Activated CD4-positive, alpha-beta T cell treated with anti-CD3 and anti-CD28 coated beads, Interleukin-2, amount 10 ng/mL, durations not matched to agents 24 days and 14 days (primary cell): ENCODE measurements around the gene RNASE13. TPM values are rescaled to one million over a fixed set of nuclear protein-coding genes. Genes with fewer than 3 reads are reported as not detected.
"Not testable (repeated sequence)": the region's sequence is repeated elsewhere in the genome, so short reads cannot be mapped to it uniquely, and the experiment has no call there.

Experiments used
- DNase-seq: peaks from one replicate; pipeline ENCODE4 v3.0.0; 2022
- H3K27ac Mint-ChIP-seq: one replicate; pipeline ENCODE4 v1.8.0; 2022; ENCODE audit warnings: mild to moderate bottlenecking, mixed read lengths
- H3K27me3 Mint-ChIP-seq: one replicate; pipeline ENCODE4 v1.8.0; 2022; ENCODE audit warnings: mixed read lengths
- H3K36me3 Mint-ChIP-seq: one replicate; pipeline ENCODE4 v1.8.0; 2022; ENCODE audit warnings: low read depth, mild to moderate bottlenecking, mixed read lengths
- H3K4me1 Mint-ChIP-seq: one replicate; pipeline ENCODE4 v1.8.0; 2021; ENCODE audit warnings: mixed read lengths
- H3K4me3 Mint-ChIP-seq: one replicate; pipeline ENCODE4 v1.8.0; 2022; ENCODE audit warnings: mild to moderate bottlenecking, moderate library complexity, mixed read lengths
- H3K9me3 Mint-ChIP-seq: one replicate; pipeline ENCODE4 v1.8.0; 2021; ENCODE audit warnings: mixed read lengths
- intact Hi-C: fragments of 100-400 bp; cut with micrococcal nuclease; formaldehyde crosslinking; loops from one replicate; pipeline ENCODE4 v1.15.1; 2023
- total RNA-seq: library from RNA; stranded (reverse); gene quantifications from 2 replicates; pipeline ENCODE4 v1.2.3, GENCODE V29; 2022

The RNASE13 gene
- total RNA-seq, 1 donor from 2014 or later = not detected

DNA sequence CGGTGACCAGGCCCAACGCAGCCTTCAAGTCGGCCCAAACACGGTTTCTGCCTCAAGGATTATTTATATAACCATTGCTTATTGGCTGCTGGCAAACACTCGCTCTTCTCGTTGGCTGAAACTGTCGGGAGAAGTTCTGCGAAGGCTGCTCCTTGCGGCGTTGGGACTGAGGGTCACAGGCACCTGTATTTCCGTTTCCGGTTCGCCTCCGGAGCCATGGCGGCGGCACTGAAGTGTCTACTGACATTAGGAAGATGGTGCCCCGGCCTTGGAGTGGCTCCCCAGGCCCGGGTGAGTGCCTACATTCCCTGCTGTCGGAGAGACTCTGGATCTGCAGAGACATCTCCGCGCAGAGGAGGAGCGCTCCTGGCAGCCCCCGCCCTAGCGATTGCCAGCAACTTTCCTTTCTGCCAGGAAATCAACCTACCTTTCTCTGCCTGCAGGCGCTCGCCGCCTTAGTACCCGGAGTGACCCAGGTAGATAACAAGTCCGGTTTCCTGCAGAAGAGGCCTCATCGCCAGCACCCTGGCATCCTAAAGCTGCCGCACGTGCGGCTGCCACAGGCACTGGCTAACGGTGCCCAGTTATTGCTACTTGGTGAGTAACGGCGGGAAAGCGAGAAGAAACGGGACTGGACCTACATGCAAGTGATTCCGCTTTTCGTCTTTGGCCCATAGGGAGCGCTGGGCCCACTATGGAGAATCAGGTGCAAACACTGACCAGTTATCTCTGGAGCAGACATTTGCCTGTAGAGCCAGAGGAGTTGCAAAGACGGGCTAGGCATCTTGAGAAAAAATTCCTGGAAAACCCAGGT, 44.6 kb downstream of the RNASE13 start, which contains the start of gene METTL17:
Gene METTL17 (plus strand): TSS at position 194 of the 814 bp plus-strand sequence. CDS start 23 bp downstream, at position 217.
- H3K4me1 Mint-ChIP-seq = peaks cover 23% of the 10 kb centered on the region
- intact Hi-C loops = loop anchor here (1.0 kb wide), 2 partner anchors 19 to 113 kb away; no protein-coding TSS in a partner anchor

DNA sequence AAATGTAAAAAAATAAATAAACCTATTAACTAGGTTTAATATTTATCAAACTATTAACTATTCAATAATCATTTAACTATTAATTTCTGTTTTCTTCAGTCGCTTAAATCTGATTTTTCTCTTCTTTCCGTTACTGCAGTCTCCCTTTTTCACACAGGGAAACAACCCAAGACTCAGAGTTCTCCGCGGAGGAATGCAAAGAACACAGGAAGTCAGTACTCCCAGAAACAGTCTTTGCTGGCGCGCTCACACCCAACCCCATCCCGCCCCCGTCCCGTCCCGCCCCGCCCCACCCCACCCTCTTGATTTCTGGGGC, 45.2 kb downstream of the RNASE13 start:
- intact Hi-C loops = loop anchor here (1.0 kb wide), 1 partner anchor 18 kb away; no protein-coding TSS in a partner anchor
- no peak for DNase-seq
- Mint-ChIP-seq H3K9me3 (no peaks in the 10 kb centered on the region), H3K4me3 (peak overlapping the region; percentile 96), H3K27me3 (no peaks in the 10 kb centered on the region), H3K27ac (peak overlapping the region; percentile 87), H3K36me3 (peaks cover 23% of the 10 kb centered on the region), H3K4me1 (peaks cover 23% of the 10 kb centered on the region)

More for the DNA sequence above, 44.6 kb downstream of the RNASE13 start, which contains the start of gene METTL17:
- no peaks in the 10 kb centered on the region for H3K9me3 Mint-ChIP-seq
- H3K36me3 Mint-ChIP-seq = peaks cover 28% of the 10 kb centered on the region
- peak within 1 kb of the TSS; percentile 96 for H3K4me3 Mint-ChIP-seq
- H3K27ac Mint-ChIP-seq = peak within 1 kb of the TSS; percentile 87
- DNase-seq = peak; percentile 96
- no peaks in the 10 kb centered on the region for H3K27me3 Mint-ChIP-seq

DNA sequence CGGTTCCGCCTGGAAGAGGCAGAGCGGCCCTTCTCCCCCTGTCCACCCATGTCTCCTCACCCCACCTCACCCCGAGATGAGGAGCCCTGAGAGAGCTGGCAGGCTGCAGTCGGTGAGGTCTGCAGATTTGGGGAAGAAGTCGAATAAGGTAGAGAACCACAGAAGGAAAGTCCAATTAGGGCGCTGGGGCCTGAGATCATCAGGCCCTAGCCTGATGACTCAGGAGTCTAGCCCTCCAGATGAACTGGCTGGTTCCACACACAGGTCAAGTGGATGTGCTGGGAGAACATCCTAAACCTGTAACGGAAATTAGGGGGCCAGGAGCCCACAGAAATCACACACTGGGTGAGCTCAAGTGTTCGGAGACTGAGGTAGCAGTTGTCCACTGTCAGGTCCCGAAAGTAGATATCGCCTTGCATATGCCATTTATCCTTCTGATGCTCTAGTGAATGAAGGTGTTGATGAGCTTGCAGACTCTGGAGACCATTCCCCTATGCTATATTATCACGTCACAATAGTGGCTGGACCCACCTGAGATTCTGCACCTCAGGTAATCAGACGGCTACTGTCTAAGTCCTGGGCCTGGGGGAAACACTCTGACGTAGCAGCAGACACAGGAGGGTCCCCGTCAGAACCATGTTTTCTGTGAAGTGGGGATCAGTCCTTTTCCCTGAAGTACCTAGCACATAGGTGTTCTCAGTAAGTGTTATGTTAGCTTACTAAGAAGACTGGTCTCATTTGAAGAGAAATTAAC, 45.7 kb downstream of the RNASE13 start:
- Mint-ChIP-seq H3K4me3 (peak overlapping the region; percentile 58), H3K27me3 (peaks cover 4% of the 10 kb centered on the region), H3K27ac (peak overlapping the region; percentile 45), H3K4me1 (peaks cover 23% of the 10 kb centered on the region), H3K36me3 (peaks cover 19% of the 10 kb centered on the region), H3K9me3 (no peaks in the 10 kb centered on the region)
- no peak for DNase-seq
- intact Hi-C loops = loop anchor here (1.0 kb wide), 1 partner anchor 18 kb away; no protein-coding TSS in a partner anchor

DNA sequence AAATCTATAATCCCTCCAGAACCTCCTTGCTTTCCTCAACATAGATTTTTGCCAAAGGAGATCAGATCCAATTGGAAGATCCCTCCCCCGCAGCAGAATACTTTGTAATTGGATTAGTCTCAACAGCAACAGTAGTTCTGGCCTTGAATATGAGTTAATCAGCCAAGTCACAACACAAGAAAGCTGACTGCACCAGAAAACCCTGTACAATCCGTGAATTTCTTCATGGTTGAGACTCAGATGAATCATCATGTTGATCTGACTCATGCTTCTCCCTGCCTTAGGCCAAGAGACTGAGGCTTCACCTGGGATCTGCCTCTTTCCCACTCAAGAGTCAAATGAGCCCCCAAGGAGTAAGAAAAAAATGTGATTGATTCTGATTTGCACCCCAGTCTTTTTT, 47.8 kb downstream of the RNASE13 start:
- Mint-ChIP-seq H3K4me1 (peaks cover 15% of the 10 kb centered on the region), H3K9me3 (no peaks in the 10 kb centered on the region), H3K27ac (no peak overlapping the region), H3K4me3 (no peak overlapping the region), H3K27me3 (peaks cover 10% of the 10 kb centered on the region), H3K36me3 (peaks cover 5% of the 10 kb centered on the region)
- no peak for DNase-seq
- intact Hi-C loops = no loop called here

DNA sequence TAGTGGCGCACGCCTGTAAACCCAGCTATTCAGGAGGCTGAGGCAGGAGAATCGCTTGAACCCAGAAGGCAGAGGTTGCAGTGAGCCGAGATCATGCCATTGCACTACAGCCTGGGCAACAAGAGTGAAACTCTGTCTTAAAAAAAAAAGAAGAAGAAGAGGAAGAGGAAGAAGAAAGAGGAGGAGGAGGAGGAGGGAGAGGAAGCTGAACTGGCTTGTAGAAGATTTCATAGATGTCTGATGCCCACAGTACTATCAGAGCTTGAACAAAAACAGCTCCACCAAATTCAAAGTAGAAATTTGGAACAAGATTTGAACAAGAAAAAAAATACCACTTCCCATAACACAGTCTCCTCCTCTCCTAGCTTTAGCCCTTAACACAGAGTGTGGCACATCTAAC, 49.0 kb downstream of the RNASE13 start:
- H3K36me3 Mint-ChIP-seq, H3K9me3 Mint-ChIP-seq, DNase-seq, H3K4me3 Mint-ChIP-seq, intact Hi-C loops, H3K4me1 Mint-ChIP-seq, H3K27ac Mint-ChIP-seq: not testable (repeated sequence)
- H3K27me3 Mint-ChIP-seq = peaks cover 13% of the 10 kb centered on the region

Other genes with a start within 250 kb of the RNASE13 start
- gene RNASE1, start 232.0 kb downstream of the RNASE13 start, total RNA-seq = not detected in 2 replicates
- gene RNASE3, start 143.4 kb downstream of the RNASE13 start, total RNA-seq = not detected in 2 replicates
- not detected in 2 replicates for gene RNASE2, start 79.3 kb downstream of the RNASE13 start, total RNA-seq
- 94.6 and 99.1 TPM in 2 replicates for gene METTL17, start 44.8 kb downstream of the RNASE13 start, total RNA-seq
- gene SLC39A2, start 35.5 kb downstream of the RNASE13 start, total RNA-seq = 0.33 TPM in 1 of 2 replicates, not detected in the other
- 1.9 and 2.3 TPM in 2 replicates for gene NDRG2, start 9.7 kb downstream of the RNASE13 start, total RNA-seq
- not detected in 2 replicates for gene TPPP2, start 4.6 kb downstream of the RNASE13 start, total RNA-seq
- not detected in 2 replicates for gene RNASE7, start 7.6 kb upstream of the RNASE13 start, total RNA-seq
- not detected in 2 replicates for gene RNASE8, start 23.0 kb upstream of the RNASE13 start, total RNA-seq
- gene ARHGEF40, start 35.5 kb upstream of the RNASE13 start, total RNA-seq = not detected in 2 replicates
- 6.5 and 8.3 TPM in 2 replicates for gene ZNF219, start 63.8 kb upstream of the RNASE13 start, total RNA-seq
- gene TMEM253, start 66.3 kb upstream of the RNASE13 start, total RNA-seq = not detected in 2 replicates
- not detected in 2 replicates for gene OR5AU1, start 121.3 kb upstream of the RNASE13 start, total RNA-seq
- 1,009 and 1,054 TPM in 2 replicates for gene HNRNPC, start 234.6 kb upstream of the RNASE13 start, total RNA-seq
- gene RPGRIP1, start 245.3 kb upstream of the RNASE13 start, total RNA-seq = not detected in 2 replicates